H1 (cell line): ENCODE measurements around the gene ALDOA. TPM values are rescaled to one million over a fixed set of nuclear protein-coding genes. Genes with fewer than 3 reads are reported as not detected.

Experiments used
- KDM4A ChIP-seq: IDR thresholded peaks from one replicate; pipeline ENCODE4 v1.7.1; 2012; ENCODE audit warnings: low read depth, mild to moderate bottlenecking, moderate library complexity, low read length, inconsistent platforms; ENCODE audit not compliant: severe bottlenecking
- NANOG ChIP-seq: IDR thresholded peaks from 2 replicates; pipeline ENCODE4 v1.6.1; 2011; ENCODE audit warnings: low read length, low read depth, mild to moderate bottlenecking, inconsistent platforms; ENCODE audit not compliant: insufficient read depth, poor library complexity, severe bottlenecking
- SAP30 ChIP-seq: fragments of 300-600 bp; sonication (generic); IDR thresholded peaks from 2 replicates; pipeline ENCODE4 v1.7.1; 2012; ENCODE audit warnings: low read length, moderate library complexity, mild to moderate bottlenecking, inconsistent platforms; ENCODE audit not compliant: insufficient read depth, insufficient replicate concordance
- polyA plus RNA-seq, 7 experiments: library from polyadenylated mRNA; depleted of rRNA in 3 of 7; stranded (reverse) in 5 of 7; unstranded in 2 of 7; fragments of >200 nt in 5 of 7; fragments of 200-250 nt in 2 of 7; gene quantifications; 1 replicate in 5 of 7; 2 replicates in 1 of 7; 4 replicates in 1 of 7; pipeline versions ENCODE4 v1.2.1 to v1.2.3, GENCODE V29; 2011 to 2013; ENCODE audit warnings: missing spikeins in 2 of 7, mixed read lengths in 2 of 7
- total RNA-seq: library from RNA; stranded (reverse); fragmentation: NEBNext Ultra II Directional; extraction: Animal tissue kit (Norgen Biotek cat#: 25700); gene quantifications from 2 replicates; pipeline ENCODE4 v1.2.1, GENCODE V29; 2021

ALDOA gene
- total and polyA plus RNA-seq, 2 of the 8 experiments (the other 6 are each of a cell fraction or from before 2014, with no cell fraction given): 1,072 to 1,083 TPM

DNA sequence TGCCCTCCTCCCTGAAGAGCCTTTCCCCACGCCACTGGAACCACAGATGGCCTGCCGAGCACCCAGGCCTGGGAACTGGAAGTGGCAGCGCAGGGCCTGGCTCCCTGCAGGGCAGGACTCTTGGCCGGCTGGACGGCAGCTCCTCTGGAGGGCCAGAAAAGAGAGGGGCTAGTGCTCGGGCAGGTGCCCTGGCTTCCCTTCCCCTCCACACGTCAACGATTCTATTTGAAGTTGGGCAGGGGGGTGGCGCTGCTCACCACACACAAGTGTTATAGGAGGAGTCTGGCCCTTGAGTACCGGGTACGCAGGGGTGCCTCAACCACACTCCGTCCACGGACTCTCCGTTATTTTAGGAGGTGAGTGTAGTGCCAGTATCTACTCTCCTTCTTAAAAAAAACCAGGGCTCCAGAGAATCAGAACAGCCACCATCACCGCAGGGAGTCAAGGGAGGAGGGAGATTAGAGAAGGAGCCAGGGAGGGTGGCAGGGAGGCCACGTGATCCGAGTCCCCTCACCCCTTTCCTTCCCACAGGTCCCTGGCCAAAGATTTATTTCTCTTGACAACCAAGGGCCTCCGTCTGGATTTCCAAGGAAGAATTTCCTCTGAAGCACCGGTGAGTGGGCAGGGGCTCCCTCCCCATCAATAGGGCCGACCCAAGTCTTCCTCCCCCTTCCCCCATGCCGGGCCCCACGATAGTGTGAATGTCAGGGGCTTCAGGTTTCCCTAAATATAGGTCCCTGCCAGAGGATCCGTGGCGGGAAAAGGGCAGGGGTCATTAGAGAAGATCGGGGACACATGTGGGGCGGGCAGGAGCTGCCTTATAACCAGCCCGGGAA, 1.4 kb upstream of the ALDOA start (continued):
- TF ChIP-seq NANOG: no peak
- no peak for TF ChIP-seq KDM4A
- peak; percentile 73 for TF ChIP-seq SAP30
